Panc1 (cell line): ENCODE results near the gene NAGLU. TPM values are rescaled to one million over a fixed set of nuclear protein-coding genes. Genes with fewer than 3 reads are reported as not detected.
A peak's percentile ranks its signal among the peaks of the same experiment; 100 is the strongest.

Experiments used
- ATAC-seq: fragments of 200-7000 bp; cut with Tn5 transposase; 2 replicates; pipeline ENCODE4 v1.9.1; 2020; ENCODE audit warnings: mild to moderate bottlenecking, moderate library complexity
- BruUV-seq: library from RNA; stranded (reverse); fragments of 400-500 nt; replicated peaks from 2 replicates; lab custom pipeline; 2021; lab: Mats Ljungman, UMichigan
- CTCF ChIA-PET: fragments of 300-600 bp; sonication (Branson Sonifier 250); formaldehyde crosslinking; loops from one replicate; lab custom pipeline; 2022; ENCODE audit warnings: antibody characterized with exemption; lab: Charles Lee
- POLR2A ChIA-PET: fragments of 300-600 bp; sonication (Branson Sonifier 250); formaldehyde crosslinking; loops from one replicate; lab custom pipeline; 2022; ENCODE audit warnings: antibody characterized with exemption; lab: Charles Lee
- DNase-seq: peaks from one replicate; pipeline ENCODE4 v3.0.0-alpha.2; 2010; ENCODE audit warnings: low read depth, low spot score
- H3K27ac ChIP-seq: 2 replicates; pipeline ENCODE4 v1.5.1; 2011; ENCODE audit warnings: mild to moderate bottlenecking, low read length, inconsistent platforms
- H3K27me3 ChIP-seq: fragments of 200-500 bp; sonication (Bioruptor generic); 2 replicates; pipeline ENCODE4 v1.6.0; 2014; ENCODE audit warnings: low read length, inconsistent platforms; ENCODE audit not compliant: control insufficient read depth, insufficient read depth
- H3K36me3 ChIP-seq: fragments of 200-500 bp; sonication (Bioruptor generic); 2 replicates; pipeline ENCODE4 v1.5.1; 2014; ENCODE audit warnings: inconsistent platforms, mild to moderate bottlenecking, low read length, moderate library complexity; ENCODE audit not compliant: control insufficient read depth, insufficient read depth
- H3K4me1 ChIP-seq: 2 replicates; pipeline ENCODE4 v1.5.1; 2011; ENCODE audit warnings: inconsistent platforms, mild to moderate bottlenecking, low read length, moderate library complexity; ENCODE audit not compliant: control insufficient read depth, insufficient read depth
- H3K4me3 ChIP-seq, 2 experiments: 2 replicates each; pipeline ENCODE4 v1.5.1; 2011 to 2012; ENCODE audit warnings: low read depth in 2 of 2, low read length in 2 of 2, mild to moderate bottlenecking in 2 of 2, inconsistent platforms in 1 of 2, moderate library complexity in 1 of 2
- H3K9me3 ChIP-seq: fragments of 200-500 bp; sonication (Bioruptor generic); 2 replicates; pipeline ENCODE4 v1.5.1; 2014; ENCODE audit warnings: low read depth, mild to moderate bottlenecking, inconsistent platforms, low read length, moderate library complexity; ENCODE audit not compliant: control insufficient read depth, insufficient read depth
- CTCF ChIP-seq: fragments of 450-650 bp; IDR thresholded peaks from 2 replicates; pipeline ENCODE4 v1.5.1; 2017; ENCODE audit warnings: mild to moderate bottlenecking
- POLR2AphosphoS5 ChIP-seq: IDR thresholded peaks from 2 replicates; pipeline ENCODE4 v1.6.1; 2012; ENCODE audit warnings: mild to moderate bottlenecking, low read depth, low read length, moderate library complexity
- REST ChIP-seq, 2 experiments: IDR thresholded peaks; 2 replicates each; pipeline ENCODE4 v1.6.1; 2011 to 2012; ENCODE audit warnings: low read depth in 2 of 2, control low read depth in 1 of 2, low read length in 1 of 2, mild to moderate bottlenecking in 1 of 2, moderate library complexity in 1 of 2; ENCODE audit not compliant: insufficient read depth in 1 of 2
- SIN3A ChIP-seq: IDR thresholded peaks from 2 replicates; pipeline ENCODE4 v1.6.1; 2012; ENCODE audit warnings: low read depth, mild to moderate bottlenecking, low read length, moderate library complexity, borderline replicate concordance; ENCODE audit not compliant: insufficient read depth
- TCF7L2 ChIP-seq: IDR thresholded peaks from 2 replicates; pipeline ENCODE4 v1.6.1; 2011; ENCODE audit warnings: mild to moderate bottlenecking, low read depth, low read length, inconsistent platforms
- in situ Hi-C: cut with HindIII; loops from 2 replicates; pipeline ENCODE4 v1.10.0; 2016; ENCODE audit warnings: low sequenced_read_pairs, low pct_unique_long_range_greater_than_20kb
- intact Hi-C: fragments of 100-400 bp; cut with micrococcal nuclease; formaldehyde crosslinking; loops from one replicate; pipeline ENCODE4 v1.10.0; 2022; ENCODE audit not compliant: unreplicated experiment
- total RNA-seq: library from RNA; stranded (reverse); gene quantifications from one replicate; pipeline ENCODE4 v1.2.1, GENCODE V29; 2021; ENCODE audit not compliant: unreplicated experiment

Gene NAGLU
- total RNA-seq, 1 experiment from 2014 or later, result 33.5 TPM

- Histone ChIP-seq H3K9me3 (no peaks in the 10 kb centered on the region), H3K36me3 (peaks cover 9% of the 10 kb centered on the region), H3K4me3 (peak overlapping the region in 1 of 2 experiments; percentile 72; a peak in 1 of 4 replicates), H3K27ac (peak overlapping the region; percentile 23; the same call in 1 of the 2 replicates), H3K27me3 (no peaks in the 10 kb centered on the region), H3K4me1 (peaks cover 35% of the 10 kb centered on the region)
- TF ChIP-seq TCF7L2, result no peak
- no peak for TF ChIP-seq CTCF
- TF ChIP-seq REST (IDR thresholded peaks at IDR 0.05; ENCODE audit: insufficient read depth in 1 of 2, low read depth in 2 of 2, low read length in 1 of 2), result no peak
- no peak for TF ChIP-seq POLR2AphosphoS5
- no peak for TF ChIP-seq SIN3A
- intact Hi-C loops, result no loop called here
- ChIA-PET CTCF (no interaction called here), POLR2A (no interaction called here)
- ATAC-seq, result no peak
- no TSS peak for BruUV-seq
- no peak for DNase-seq
- in situ Hi-C loops, result no loop called here
These were observed 32.5 kb downstream of the NAGLU start for GRCh38 chr17:42568341-42569111.

- ChIA-PET POLR2A (no interaction called here), CTCF (no interaction called here)
- in situ Hi-C loops (no loop called here), intact Hi-C loops (no loop called here)
- no peak for TF ChIP-seq TCF7L2
- no peak for TF ChIP-seq CTCF
- TF ChIP-seq REST (IDR thresholded peaks at IDR 0.05; ENCODE audit: insufficient read depth in 1 of 2, low read depth in 2 of 2, low read length in 1 of 2), result no peak
- no peak for TF ChIP-seq SIN3A
- TF ChIP-seq POLR2AphosphoS5, result no peak
- BruUV-seq, result TSS peak; percentile 42
- Histone ChIP-seq H3K27ac (peak overlapping the region; percentile 44; the same call in 1 of the 2 replicates), H3K4me1 (peaks cover 25% of the 10 kb centered on the region), H3K4me3 (no peak overlapping the region), H3K27me3 (no peaks in the 10 kb centered on the region), H3K36me3 (peaks cover 5% of the 10 kb centered on the region), H3K9me3 (no peaks in the 10 kb centered on the region)
- DNase-seq (no peak), ATAC-seq (no peak)
These were observed 35.6 kb downstream of the NAGLU start for GRCh38 chr17:42571435-42572225.
